HEK293T (cell line): ENCODE data around the gene FZD10.

Experiments
- ELF4 ChIP-seq: fragments of 450-650 bp; IDR thresholded peaks from 2 replicates; pipeline ENCODE4 v1.6.1; 2017; ENCODE audit warnings: antibody characterized with exemption
- FOXA1 ChIP-seq: fragments of 450-650 bp; IDR thresholded peaks from 2 replicates; pipeline ENCODE4 v1.6.1; 2016; ENCODE audit warnings: mild to moderate bottlenecking
- SP1 ChIP-seq: fragments of 450-650 bp; IDR thresholded peaks from 2 replicates; pipeline ENCODE4 v1.6.1; 2017
- SUZ12 ChIP-seq: fragments of 450-650 bp; IDR thresholded peaks from 2 replicates; pipeline ENCODE4 v1.6.1; 2016; ENCODE audit warnings: mild to moderate bottlenecking
- ZNF384 ChIP-seq: fragments of 450-650 bp; IDR thresholded peaks from 2 replicates; pipeline ENCODE4 v1.6.1; 2016

DNA sequence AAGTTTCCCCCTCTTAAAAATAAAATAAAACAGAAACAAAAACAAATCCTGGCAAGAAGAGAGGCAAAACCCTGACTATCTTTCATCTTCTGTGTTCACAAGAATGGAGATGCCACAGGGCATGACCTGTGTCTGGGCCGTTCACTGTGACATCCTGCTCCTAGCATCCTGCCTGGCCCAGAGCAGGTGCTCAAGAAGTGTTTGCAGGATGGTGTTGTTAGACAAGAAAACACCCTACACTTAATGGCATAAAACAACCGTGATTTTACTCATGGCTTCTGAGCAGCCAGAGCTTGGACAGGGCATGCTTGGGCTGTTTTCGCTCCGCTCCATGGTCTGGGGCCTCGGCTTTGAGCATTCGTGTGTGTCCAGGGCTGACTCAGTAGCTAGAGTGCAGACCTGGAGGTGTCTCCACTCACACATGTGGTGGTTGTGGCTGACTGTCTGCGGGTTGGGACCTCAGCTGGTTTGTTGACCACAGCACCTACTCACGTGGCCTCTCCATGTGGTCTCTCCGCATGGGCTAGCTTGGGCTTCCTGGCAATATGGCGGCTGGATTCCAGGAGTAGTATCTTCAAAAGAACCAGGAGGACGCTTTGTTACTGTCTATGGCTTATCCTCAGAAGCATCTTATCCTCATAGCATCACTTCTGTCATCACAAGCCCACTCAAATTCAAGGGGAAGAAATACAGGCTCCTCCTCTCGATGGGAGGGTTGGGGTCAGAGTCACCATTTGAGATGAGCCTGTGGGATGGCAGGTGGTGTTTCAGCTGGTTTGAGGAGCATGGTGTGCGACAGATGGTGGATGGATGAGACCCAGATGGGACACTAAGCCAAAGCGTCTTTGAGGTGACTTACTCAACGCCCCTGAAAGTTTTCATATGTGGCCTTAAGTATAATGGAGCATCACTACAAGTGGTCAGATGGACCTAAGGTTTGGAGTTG lies 33.2 kb upstream of the FZD10 start:
- no peak for TF ChIP-seq FOXA1
- TF ChIP-seq SP1, result no peak
- TF ChIP-seq SUZ12, result no peak
- no peak for TF ChIP-seq ELF4
- TF ChIP-seq ZNF384, result no peak
